ENCODE results near the gene GNAI3. TPM values are rescaled to one million over a fixed set of nuclear protein-coding genes. Genes with fewer than 3 reads are reported as not detected.

Gene GNAI3
- total RNA-seq, 1 donor from 2014 or later, result 7.0 TPM

DNA sequence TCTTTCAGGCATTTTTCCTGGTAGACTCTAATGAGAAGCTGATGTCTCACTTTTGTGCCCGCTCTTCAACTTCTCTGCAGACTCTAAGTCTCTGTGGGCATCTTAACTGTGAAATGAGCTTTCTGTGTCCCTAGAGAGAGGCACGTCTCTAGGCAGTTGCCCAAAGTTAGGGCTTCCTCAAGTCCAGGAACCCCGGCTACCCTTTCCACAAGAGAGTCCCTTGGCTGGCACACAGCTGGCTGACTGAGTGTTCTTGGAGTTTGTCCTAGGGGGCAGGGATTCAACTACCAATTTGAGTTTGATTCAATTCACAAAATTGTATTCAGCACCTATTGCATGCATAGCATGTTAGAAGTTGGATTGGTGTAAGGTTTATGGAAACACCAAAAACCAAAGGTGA is 7.3 kb upstream of the GNAI3 start:
- DNase-seq (ENCODE audit: low spot score), result no peak
- intact Hi-C loops (cut with DNase I), result loop anchor here (5.0 kb wide), 1 partner anchor 231 kb away; no protein-coding TSS in a partner anchor
- ATAC-seq, result no peak

DNA sequence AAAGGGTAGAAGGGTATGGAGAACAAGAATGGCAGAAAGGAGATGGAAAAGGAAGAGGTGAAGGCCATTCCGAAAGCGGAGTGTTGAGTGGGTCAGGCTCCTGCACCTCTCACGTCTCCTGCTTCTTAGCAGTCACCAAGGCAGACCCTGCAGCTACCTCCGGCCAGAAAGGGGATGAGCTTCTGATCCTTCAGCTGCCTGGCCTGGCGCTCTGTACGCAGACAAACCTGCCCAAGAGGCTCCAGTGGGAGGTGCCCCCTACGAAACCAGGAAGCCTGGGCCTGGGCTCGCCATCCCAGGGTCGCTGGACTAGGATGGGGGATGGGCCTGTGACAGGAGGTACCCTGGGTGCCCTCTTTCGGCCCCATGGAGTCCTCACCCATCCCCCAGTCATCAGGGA is 5.8 kb upstream of the GNAI3 start:
- no peak for ATAC-seq
- intact Hi-C loops (cut with DNase I), result loop anchor here (5.0 kb wide), 1 partner anchor 230 kb away; no protein-coding TSS in a partner anchor
- DNase-seq (ENCODE audit: low spot score), result peak; percentile 53

DNA sequence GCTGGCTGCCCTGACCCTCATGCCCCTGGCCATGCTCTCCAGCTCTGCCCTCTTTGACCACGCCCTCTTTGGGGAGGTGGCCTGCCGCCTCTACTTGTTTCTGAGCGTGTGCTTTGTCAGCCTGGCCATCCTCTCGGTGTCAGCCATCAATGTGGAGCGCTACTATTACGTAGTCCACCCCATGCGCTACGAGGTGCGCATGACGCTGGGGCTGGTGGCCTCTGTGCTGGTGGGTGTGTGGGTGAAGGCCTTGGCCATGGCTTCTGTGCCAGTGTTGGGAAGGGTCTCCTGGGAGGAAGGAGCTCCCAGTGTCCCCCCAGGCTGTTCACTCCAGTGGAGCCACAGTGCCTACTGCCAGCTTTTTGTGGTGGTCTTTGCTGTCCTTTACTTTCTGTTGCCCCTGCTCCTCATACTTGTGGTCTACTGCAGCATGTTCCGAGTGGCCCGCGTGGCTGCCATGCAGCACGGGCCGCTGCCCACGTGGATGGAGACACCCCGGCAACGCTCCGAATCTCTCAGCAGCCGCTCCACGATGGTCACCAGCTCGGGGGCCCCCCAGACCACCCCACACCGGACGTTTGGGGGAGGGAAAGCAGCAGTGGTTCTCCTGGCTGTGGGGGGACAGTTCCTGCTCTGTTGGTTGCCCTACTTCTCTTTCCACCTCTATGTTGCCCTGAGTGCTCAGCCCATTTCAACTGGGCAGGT is 5.0 kb upstream of the GNAI3 start:
- DNase-seq (ENCODE audit: low spot score) (no peak), ATAC-seq (no peak)
- intact Hi-C loops (cut with DNase I), result loop anchor here (5.0 kb wide), 1 partner anchor 229 kb away; no protein-coding TSS in a partner anchor

DNA sequence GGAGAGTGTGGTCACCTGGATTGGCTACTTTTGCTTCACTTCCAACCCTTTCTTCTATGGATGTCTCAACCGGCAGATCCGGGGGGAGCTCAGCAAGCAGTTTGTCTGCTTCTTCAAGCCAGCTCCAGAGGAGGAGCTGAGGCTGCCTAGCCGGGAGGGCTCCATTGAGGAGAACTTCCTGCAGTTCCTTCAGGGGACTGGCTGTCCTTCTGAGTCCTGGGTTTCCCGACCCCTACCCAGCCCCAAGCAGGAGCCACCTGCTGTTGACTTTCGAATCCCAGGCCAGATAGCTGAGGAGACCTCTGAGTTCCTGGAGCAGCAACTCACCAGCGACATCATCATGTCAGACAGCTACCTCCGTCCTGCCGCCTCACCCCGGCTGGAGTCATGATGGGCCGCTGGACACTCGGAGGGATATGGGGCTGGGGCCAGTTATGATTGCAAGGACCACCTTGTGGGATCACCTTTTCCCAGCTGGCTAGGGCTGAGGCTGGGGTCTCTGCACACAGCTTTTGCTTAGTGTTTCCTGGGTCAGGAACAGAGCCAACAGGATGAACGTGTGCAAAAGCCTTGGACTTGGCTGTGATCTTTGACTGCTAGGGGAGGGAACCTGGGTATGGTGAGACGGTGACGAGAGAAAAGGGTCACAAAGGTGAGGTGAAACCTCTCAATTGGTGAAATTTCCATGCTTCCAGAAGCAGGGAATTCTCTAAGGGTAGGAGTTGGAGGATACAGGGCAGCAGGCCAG is 4.3 kb upstream of the GNAI3 start:
- intact Hi-C loops (cut with DNase I), result loop anchor here (5.0 kb wide), 1 partner anchor 228 kb away; no protein-coding TSS in a partner anchor
- ATAC-seq (no peak), DNase-seq (ENCODE audit: low spot score) (no peak)

DNA sequence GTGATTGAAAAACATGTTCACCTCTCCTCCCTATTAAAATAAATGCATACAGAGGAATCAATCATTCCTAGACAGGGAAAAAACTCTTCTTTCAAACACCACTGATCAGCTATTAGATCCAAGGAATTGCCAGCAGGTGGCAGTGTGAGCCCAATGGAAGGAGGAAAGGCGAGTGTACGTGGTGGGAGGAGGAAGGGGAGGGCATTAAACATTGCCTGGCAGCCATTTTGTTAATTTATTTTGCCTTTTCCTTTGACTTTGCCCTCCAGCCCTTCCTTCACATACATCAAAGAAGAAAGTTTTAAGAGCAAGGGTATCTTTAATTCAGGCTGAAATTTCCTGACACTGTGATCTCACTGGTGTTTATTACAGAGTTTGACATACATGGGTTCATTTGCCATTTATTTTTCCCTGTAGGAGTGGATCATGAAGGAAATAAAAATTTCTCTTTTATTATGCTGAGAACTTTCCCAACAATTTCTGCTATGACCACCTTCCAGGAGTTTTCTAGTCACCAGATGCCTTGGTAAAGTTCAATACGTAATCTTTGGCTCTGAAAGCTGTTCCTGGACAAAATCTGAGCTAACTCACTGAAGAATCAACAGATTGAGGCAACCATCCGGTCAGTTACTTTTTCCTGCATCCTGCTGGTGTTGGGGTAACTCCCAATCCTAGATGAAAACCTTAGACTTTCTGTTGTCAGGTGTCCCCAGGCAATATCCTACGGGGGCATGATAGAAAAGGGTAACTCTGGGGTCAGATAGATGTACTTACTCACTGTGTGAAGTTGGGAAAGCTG is 1.9 kb upstream of the GNAI3 start:
- intact Hi-C loops (cut with DNase I), result loop anchor here (5.0 kb wide), 1 partner anchor 86 kb away; no protein-coding TSS in a partner anchor
- DNase-seq (ENCODE audit: low spot score) (peak; percentile 96), ATAC-seq (peak; percentile 69)

DNA sequence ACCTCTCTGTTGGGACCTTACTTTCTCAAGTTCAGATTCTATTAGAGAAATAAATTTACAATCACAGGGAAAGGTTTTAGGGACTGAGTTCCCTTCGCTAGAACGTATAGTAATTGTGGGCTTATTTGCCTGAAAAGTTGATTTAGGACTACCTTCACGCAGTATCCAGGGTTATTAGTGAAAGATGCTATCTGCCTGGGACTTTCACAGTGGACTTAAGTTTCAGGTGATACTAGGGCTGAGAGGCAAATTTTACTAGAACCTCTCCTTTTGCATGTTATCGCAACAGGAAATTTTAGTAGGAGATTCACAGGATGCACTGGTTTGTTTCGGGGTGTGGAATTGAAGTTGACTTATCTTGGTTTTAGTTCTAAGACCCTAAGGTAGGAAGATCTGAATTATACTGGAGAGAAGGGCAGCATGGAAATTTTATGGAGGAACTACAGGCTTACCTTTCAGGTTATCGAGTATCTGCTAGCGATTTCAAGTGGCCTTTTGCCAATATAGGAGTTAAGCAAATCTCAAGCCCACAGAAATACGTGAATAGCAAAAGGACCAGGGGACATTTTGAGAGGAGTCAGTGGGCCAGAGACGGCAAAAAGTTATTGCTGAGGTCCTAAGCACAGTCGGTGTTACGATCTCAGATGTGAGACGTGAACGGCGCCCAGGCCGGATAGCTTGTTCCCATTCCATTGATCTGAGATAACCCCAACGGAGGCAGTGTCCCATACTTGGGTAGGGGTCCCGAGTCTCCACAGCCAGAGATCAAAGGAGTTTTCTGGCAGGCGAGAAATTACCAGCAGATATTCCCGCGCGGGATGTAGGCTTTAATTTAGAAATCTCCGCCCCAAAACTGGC is 723 bp upstream of the GNAI3 start:
- intact Hi-C loops (cut with DNase I), result loop anchor here (5.0 kb wide), 1 partner anchor 85 kb away; no protein-coding TSS in a partner anchor
- peak; percentile 41 for ATAC-seq
- DNase-seq (ENCODE audit: low spot score), result no peak

DNA sequence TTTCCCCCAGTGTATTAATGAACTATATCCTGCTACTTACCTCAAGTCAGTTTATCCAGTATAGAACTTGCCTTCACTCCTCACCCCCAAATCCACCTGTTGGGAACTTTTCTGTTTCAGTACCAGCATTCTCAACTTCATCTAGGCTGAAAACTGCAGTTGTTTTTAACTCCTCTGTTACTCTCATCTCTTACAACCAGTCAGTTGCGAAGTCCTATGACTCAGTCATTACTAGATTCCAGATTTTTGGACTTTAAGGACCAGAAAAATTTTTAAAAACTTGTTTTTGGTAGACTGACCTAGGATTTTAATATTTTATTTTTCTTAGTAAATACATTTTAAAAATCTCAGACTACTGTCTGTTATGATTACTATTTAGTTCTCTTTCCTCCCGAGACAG is 8.1 kb downstream of the GNAI3 start:
- intact Hi-C loops (cut with DNase I), result no loop called here
- ATAC-seq, result no peak
- no peak for DNase-seq (ENCODE audit: low spot score)

DNA sequence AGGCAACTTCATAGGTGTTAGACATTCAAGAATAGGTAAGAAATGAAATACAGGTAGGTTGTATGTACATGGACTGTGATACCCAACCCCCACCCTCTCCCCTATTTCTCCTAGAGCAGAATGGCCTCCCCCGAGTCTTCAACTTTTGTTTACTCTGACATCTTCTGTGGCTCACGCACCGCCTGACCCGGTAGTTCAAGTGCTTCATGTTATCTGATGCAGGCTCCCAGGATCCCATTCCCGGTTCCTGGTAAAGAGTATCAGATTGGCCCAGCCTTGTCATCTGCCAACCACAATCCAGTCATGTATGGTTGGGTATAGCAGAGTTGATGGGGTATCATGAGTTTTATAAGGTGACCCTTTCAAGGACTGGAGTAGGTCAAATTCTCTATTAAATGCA is 9.1 kb downstream of the GNAI3 start:
- intact Hi-C loops (cut with DNase I), result no loop called here
- no peak for DNase-seq (ENCODE audit: low spot score)
- ATAC-seq, result no peak

DNA sequence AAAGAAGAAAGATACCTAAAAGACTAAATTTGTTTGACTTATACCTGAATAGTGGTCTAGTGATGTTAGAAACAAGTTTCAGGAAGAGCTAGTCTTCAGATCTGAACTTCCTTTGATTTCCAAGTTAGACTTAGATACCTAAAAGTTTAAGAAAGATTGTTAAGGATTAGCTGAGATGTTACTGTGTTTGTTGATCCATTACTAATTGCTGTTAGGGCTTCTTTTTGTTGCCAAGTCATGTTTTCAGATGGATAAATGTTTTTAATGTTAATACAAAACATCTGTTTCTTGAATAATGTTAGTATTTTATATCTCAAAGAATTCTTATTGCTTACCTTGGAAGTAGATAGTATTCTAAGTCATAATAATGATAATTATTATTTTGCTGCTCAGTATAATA is 11.6 kb downstream of the GNAI3 start:
- intact Hi-C loops (cut with DNase I), result no loop called here
- no peak for DNase-seq (ENCODE audit: low spot score)
- ATAC-seq, result no peak

DNA sequence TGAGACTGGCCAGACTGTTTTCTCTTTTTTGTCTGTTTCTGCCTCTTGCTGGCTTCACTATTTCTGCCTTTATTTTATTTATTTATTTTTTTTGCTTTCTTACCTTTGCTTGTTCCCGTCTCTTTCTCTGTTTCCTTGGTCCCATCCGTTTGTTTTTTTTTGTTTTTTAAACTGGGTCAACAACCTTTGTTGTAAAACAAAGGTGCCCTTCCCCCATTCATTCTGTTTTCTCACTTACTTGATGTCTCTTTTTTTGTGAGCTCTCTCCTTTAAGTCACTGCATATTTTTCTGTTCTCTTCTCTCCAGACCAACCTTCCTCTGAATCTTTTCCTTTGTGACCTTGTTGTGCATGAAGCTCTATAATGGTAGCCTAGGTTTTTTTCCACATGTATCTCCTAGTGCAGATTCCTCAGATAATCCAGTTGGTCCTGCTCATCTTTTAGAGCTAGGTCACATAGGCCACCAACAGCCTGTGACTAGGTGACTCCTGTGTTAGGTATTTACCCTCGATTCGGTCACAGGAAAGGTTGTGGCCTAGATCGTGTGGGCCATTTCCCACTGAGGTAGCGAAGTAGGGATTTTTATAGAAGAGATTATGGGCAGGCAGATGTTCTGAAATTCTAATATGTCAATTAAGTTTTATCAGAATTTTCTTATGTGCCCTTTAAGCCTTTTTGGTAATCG is 15.9 kb downstream of the GNAI3 start:
- intact Hi-C loops (cut with DNase I), result no loop called here
- no peak for ATAC-seq
- no peak for DNase-seq (ENCODE audit: low spot score)

DNA sequence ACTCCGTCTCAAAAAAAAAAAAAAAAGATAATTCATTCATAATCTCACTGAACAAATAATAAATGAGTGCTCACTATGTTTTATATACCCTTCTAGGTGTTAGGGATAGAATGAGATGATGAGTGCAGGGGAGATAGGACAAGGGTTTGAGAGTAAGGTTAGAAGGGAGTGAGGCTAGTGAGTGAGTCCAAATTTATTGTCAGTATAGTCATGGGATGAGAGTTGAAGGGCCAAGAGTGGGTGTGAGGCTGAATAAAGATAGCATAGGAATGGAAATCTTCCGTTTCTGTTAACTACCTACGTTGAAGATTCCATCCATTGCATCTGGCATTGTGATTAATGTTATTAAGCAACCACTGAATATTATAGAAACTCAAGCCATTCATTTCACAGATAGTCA is 16.8 kb downstream of the GNAI3 start:
- ATAC-seq (no peak), DNase-seq (ENCODE audit: low spot score) (no peak)
- intact Hi-C loops (cut with DNase I), result loop anchor here (1.0 kb wide), 1 partner anchor 8 kb away; no protein-coding TSS in a partner anchor

DNA sequence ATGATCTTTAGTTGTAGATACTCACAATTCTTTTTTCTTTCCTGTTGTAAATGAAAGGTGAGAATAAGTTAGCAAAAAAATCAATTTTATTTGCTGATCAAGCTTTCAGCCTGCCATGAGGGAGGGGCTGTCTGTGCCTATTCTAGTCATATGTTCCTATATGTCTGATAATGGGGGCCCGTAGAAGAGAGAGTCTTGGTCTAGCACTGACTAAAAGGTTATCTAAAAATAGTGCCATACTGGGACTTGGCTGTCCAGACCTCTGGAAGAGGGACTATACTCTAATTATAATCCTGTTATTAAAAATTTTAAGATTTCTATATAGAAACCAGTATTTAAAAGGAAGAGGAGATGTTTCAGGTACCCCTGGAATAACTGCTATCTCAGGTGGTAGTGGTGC is 18.6 kb downstream of the GNAI3 start:
- ATAC-seq (no peak), DNase-seq (ENCODE audit: low spot score) (no peak)
- intact Hi-C loops (cut with DNase I), result no loop called here

DNA sequence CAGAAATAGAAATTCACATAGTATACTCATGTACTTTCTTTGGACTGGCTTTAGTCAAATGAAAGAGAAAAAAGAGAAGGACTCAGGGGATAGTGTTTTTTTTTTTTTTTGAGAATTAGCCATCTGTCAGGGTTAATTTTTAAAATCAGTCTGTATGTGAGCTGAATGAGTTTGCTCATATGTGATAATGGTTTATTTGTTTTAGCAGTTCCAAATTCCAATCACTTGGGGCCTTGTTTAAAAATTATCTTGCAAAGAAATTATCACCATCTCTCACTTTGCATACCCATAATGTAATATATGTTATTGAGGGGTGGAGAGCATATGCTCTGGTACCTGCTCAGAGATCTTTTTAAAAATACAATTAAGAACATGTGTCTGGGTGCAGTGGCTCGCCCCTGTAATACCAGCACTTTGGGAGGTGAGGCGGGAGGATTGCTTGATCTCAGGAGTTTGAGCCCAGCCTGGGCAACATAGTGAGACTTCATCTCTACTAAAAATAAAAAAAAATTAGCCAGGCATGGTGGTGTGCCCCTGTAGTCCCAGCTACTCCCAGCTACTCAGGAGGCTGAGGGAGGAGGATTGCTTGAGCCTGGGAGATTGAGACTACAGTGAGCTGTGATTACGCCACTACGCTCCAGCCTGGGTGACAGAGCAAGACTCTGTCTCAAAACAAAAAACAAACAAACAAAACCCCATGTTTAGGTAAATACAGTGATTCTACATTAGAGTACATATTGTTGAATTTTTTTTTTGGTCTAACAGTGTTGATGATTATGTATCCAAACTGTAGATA is 19.7 kb downstream of the GNAI3 start:
- intact Hi-C loops (cut with DNase I), result no loop called here
- ATAC-seq, result no peak
- no peak for DNase-seq (ENCODE audit: low spot score)

DNA sequence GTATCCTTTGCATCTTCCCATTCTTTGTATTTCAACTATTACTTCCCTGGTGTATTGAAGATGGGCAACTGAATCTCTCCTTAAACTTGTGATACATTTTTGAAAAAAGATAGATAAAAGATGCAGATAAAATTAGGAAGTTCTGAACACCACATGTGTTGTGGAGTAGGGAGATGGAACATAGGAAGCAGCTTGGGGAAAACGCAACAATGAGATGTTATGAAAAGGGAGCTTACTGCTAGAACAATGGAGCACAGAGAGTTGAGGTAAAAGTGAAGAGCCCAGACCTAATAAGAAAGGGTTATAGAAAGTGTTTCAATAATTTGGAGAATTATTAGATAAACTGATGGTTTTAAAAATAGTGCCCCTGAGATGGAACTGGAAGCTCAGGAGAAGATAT is 20.9 kb downstream of the GNAI3 start:
- intact Hi-C loops (cut with DNase I), result no loop called here
- ATAC-seq, result no peak
- DNase-seq (ENCODE audit: low spot score), result no peak

DNA sequence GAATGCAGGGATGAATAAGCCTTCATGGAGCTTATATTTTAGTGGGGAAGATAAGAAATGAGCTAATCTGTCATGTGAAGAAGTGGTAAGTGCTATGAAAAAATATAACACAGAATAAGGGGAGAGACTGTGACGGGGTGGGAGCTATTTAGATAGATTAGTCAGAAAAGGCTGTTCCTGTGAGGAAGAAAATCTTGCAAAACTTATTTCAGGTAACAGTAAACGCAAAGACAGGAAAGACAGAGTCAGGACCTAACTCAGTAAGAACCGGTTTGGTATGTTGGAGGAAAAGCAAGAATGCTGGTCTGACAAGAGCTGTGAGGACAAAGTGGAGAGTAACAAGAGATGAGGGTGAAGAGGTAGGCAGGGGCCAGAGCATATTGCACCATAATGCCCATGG is 22.0 kb downstream of the GNAI3 start:
- ATAC-seq (no peak), DNase-seq (ENCODE audit: low spot score) (no peak)
- intact Hi-C loops (cut with DNase I), result no loop called here

DNA sequence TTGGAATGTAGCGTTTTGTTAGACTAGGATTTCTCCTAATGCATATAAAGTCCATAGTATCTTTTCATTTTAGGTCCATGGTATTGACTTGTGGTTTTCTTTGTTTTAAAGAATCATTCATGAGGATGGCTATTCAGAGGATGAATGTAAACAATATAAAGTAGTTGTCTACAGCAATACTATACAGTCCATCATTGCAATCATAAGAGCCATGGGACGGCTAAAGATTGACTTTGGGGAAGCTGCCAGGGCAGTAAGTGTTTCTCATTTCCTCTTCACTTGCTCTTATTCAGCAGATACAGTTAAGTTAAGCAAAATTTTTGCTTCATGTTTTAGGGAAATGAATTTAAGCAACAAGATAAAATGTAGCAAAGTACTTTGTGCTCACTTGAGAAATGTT is 25.4 kb downstream of the GNAI3 start:
- intact Hi-C loops (cut with DNase I), result loop anchor here (1.0 kb wide), 1 partner anchor 8 kb away; no protein-coding TSS in a partner anchor
- ATAC-seq, result no peak
- no peak for DNase-seq (ENCODE audit: low spot score)

DNA sequence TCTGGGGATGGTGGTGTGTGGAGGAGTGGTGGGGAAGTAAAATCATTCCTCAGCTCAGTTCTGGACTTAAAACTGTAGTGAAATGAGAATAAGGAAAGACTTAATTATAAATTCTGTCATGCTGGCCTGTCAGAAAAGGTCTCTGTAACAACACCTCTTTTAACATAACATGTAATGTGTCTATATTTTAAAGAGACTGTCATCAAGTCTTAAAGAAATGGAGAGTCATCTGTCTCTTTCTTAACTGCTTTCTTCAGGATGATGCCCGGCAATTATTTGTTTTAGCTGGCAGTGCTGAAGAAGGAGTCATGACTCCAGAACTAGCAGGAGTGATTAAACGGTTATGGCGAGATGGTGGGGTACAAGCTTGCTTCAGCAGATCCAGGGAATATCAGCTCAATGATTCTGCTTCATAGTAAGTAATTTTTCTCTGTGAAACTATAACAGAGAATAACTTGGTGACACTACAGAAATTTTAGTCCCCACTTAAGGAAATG is 30.6 kb downstream of the GNAI3 start:
- DNase-seq (ENCODE audit: low spot score) (no peak), ATAC-seq (no peak)
- intact Hi-C loops (cut with DNase I), result no loop called here

Measured in sciatic nerve (tissue), 2 donors.